Caco-2 (cell line): ENCODE measurements around the gene MADCAM1. TPM values are rescaled to one million over a fixed set of nuclear protein-coding genes. Genes with fewer than 3 reads are reported as not detected.

Source experiments
- BruUV-seq: library from RNA; stranded (reverse); fragments of 400-500 nt; replicated peaks from 2 replicates; lab custom pipeline; 2021; lab: Mats Ljungman, UMichigan
- CTCF ChIA-PET: fragments of 300-600 bp; sonication (Branson Sonifier 250); formaldehyde crosslinking; loops from one replicate; lab custom pipeline; 2022; ENCODE audit warnings: antibody characterized with exemption; lab: Charles Lee
- POLR2A ChIA-PET: fragments of 300-600 bp; sonication (Branson Sonifier 250); formaldehyde crosslinking; loops from one replicate; lab custom pipeline; 2022; ENCODE audit warnings: antibody characterized with exemption; lab: Charles Lee
- DNase-seq, 2 experiments: peaks; one replicate each; pipeline versions ENCODE4 v3.0.0 to v3.0.0-alpha.2; 2020 to 2022
- H3K27me3 ChIP-seq: replicated peaks from 2 replicates; pipeline ENCODE4 v1.6.0; 2011; ENCODE audit warnings: low read length; ENCODE audit not compliant: control insufficient read depth, insufficient read depth
- H3K36me3 ChIP-seq: 2 replicates; pipeline ENCODE4 v1.5.1; 2011; ENCODE audit warnings: low read length; ENCODE audit not compliant: control insufficient read depth, insufficient read depth
- H3K4me1 ChIP-seq: fragments of 250-450 bp; sonication (Bioruptor Pico); 2 replicates; pipeline ENCODE4 v1.5.1; 2020; ENCODE audit warnings: mild to moderate bottlenecking
- H3K4me3 ChIP-seq: 2 replicates; pipeline ENCODE4 v1.5.1; 2011; ENCODE audit warnings: low read depth, mild to moderate bottlenecking, control low read depth, low read length
- H3K9me3 ChIP-seq: fragments of 250-450 bp; sonication (Bioruptor Pico); 2 replicates; pipeline ENCODE4 v1.5.1; 2020; ENCODE audit warnings: mild to moderate bottlenecking, moderate library complexity
- H3K27ac Mint-ChIP-seq: one replicate; pipeline ENCODE4 v1.8.0; 2022; ENCODE audit warnings: mixed read lengths; ENCODE audit not compliant: unreplicated experiment
- H3K27me3 Mint-ChIP-seq: one replicate; pipeline ENCODE4 v1.8.0; 2022; ENCODE audit warnings: mixed read lengths; ENCODE audit not compliant: insufficient read depth, unreplicated experiment
- H3K36me3 Mint-ChIP-seq: one replicate; pipeline ENCODE4 v1.8.0; 2022; ENCODE audit warnings: mild to moderate bottlenecking, mixed read lengths; ENCODE audit not compliant: insufficient read depth, unreplicated experiment
- H3K4me1 Mint-ChIP-seq: one replicate; pipeline ENCODE4 v1.8.0; 2022; ENCODE audit warnings: low read depth, mixed read lengths; ENCODE audit not compliant: unreplicated experiment
- H3K4me3 Mint-ChIP-seq: one replicate; pipeline ENCODE4 v1.8.0; 2022; ENCODE audit warnings: mild to moderate bottlenecking, moderate library complexity, mixed read lengths; ENCODE audit not compliant: unreplicated experiment
- H3K9me3 Mint-ChIP-seq: one replicate; pipeline ENCODE4 v1.8.0; 2022; ENCODE audit warnings: mixed read lengths; ENCODE audit not compliant: unreplicated experiment
- CTCF ChIP-seq, 2 experiments: fragments of 200-600 bp in 1 of 2; IDR thresholded peaks; 1 replicate in 1 of 2; 2 replicates in 1 of 2; pipeline versions ENCODE4 v1.5.1 to v1.8.0; 2011 to 2022; ENCODE audit warnings: antibody characterized with exemption in 1 of 2, control low read depth in 1 of 2, inconsistent platforms in 1 of 2, low read depth in 1 of 2, low read length in 1 of 2, mild to moderate bottlenecking in 1 of 2, moderate library complexity in 1 of 2; ENCODE audit not compliant: insufficient read depth in 1 of 2, severe bottlenecking in 1 of 2, unreplicated experiment in 1 of 2
- intact Hi-C: fragments of 100-400 bp; cut with micrococcal nuclease; formaldehyde crosslinking; loops from one replicate; pipeline ENCODE4 v1.10.0; 2022; ENCODE audit not compliant: unreplicated experiment
- total RNA-seq: library from RNA; stranded (reverse); gene quantifications from 2 replicates; pipeline ENCODE4 v1.2.3, GENCODE V29; 2022

The MADCAM1 gene
- total RNA-seq, 1 experiment from 2014 or later: 0.73 TPM

- no peaks in the 10 kb centered on the region for H3K36me3 ChIP-seq
- Mint-ChIP-seq H3K27me3 (no peaks in the 10 kb centered on the region), H3K36me3 (no peaks in the 10 kb centered on the region), H3K4me3 (no peak overlapping the region), H3K9me3 (no peaks in the 10 kb centered on the region), H3K4me1 (no peaks in the 10 kb centered on the region), H3K27ac (no peak overlapping the region)
- no TSS peak for BruUV-seq
- TF ChIP-seq CTCF (IDR thresholded peaks at IDR 0.05; ENCODE audit: insufficient read depth in 1 of 2, low read depth in 1 of 2, low read length in 1 of 2, severe bottlenecking in 1 of 2, unreplicated experiment in 1 of 2): no peak
- ChIA-PET POLR2A (no interaction called here), CTCF (no interaction called here)
- H3K4me3 ChIP-seq: no peak overlapping the region
- H3K9me3 ChIP-seq: 0 out of 2 replicates have a peak, but pooled peaks cover 6% of the 10 kb centered on the region
- intact Hi-C loops: no loop called here
- no peaks in the 10 kb centered on the region for H3K27me3 ChIP-seq
- DNase-seq: no peak
- no peaks in the 10 kb centered on the region for H3K4me1 ChIP-seq
Measured at GRCh38 chr19:455851-456546, 40.3 kb upstream of the MADCAM1 start.

GRCh38 chr19:456547-457110 is 39.7 kb upstream of the MADCAM1 start:
- no peaks in the 10 kb centered on the region for H3K36me3 ChIP-seq
- H3K4me1 ChIP-seq: no peaks in the 10 kb centered on the region
- H3K36me3 Mint-ChIP-seq: no peaks in the 10 kb centered on the region
- no peaks in the 10 kb centered on the region for H3K27me3 Mint-ChIP-seq
- no peak for TF ChIP-seq CTCF (IDR thresholded peaks at IDR 0.05; ENCODE audit: insufficient read depth in 1 of 2, low read depth in 1 of 2, low read length in 1 of 2, severe bottlenecking in 1 of 2, unreplicated experiment in 1 of 2)
- H3K4me1 Mint-ChIP-seq: no peaks in the 10 kb centered on the region
- POLR2A ChIA-PET: no interaction called here
- intact Hi-C loops: no loop called here
- H3K9me3 Mint-ChIP-seq: no peaks in the 10 kb centered on the region
- H3K9me3 ChIP-seq: 0 out of 2 replicates have a peak, but pooled peaks cover 2% of the 10 kb centered on the region
- CTCF ChIA-PET: no interaction called here
- H3K4me3 ChIP-seq: no peak overlapping the region
- no peaks in the 10 kb centered on the region for H3K27me3 ChIP-seq
- no peak for DNase-seq
- no TSS peak for BruUV-seq
- H3K27ac Mint-ChIP-seq: no peak overlapping the region
- H3K4me3 Mint-ChIP-seq: no peak overlapping the region

- Mint-ChIP-seq H3K36me3 (no peaks in the 10 kb centered on the region), H3K27ac (no peak overlapping the region), H3K27me3 (no peaks in the 10 kb centered on the region), H3K9me3 (no peaks in the 10 kb centered on the region), H3K4me3 (no peak overlapping the region), H3K4me1 (no peaks in the 10 kb centered on the region)
- H3K4me1 ChIP-seq: no peaks in the 10 kb centered on the region
- no peak overlapping the region for H3K4me3 ChIP-seq
- POLR2A ChIA-PET: no interaction called here
- no peaks in the 10 kb centered on the region for H3K9me3 ChIP-seq
- no peaks in the 10 kb centered on the region for H3K36me3 ChIP-seq
- intact Hi-C loops: no loop called here
- no peak for TF ChIP-seq CTCF (IDR thresholded peaks at IDR 0.05; ENCODE audit: insufficient read depth in 1 of 2, low read depth in 1 of 2, low read length in 1 of 2, severe bottlenecking in 1 of 2, unreplicated experiment in 1 of 2)
- DNase-seq: no peak
- CTCF ChIA-PET: no interaction called here
- H3K27me3 ChIP-seq: no peaks in the 10 kb centered on the region
- BruUV-seq: no TSS peak
Measured at GRCh38 chr19:457636-458035, 38.6 kb upstream of the MADCAM1 start.
